Nucleus accumbens (tissue), 56 donors: ENCODE measurements around the gene ADAMTS20.
A peak's percentile ranks its signal among the peaks of the same experiment; 100 is the strongest.

Experiments
- DNase-seq, 56 donors: peaks; one replicate each; lab custom pipeline; 2025; lab: John Stamatoyannopoulos, UW

The ADAMTS20 gene

DNA sequence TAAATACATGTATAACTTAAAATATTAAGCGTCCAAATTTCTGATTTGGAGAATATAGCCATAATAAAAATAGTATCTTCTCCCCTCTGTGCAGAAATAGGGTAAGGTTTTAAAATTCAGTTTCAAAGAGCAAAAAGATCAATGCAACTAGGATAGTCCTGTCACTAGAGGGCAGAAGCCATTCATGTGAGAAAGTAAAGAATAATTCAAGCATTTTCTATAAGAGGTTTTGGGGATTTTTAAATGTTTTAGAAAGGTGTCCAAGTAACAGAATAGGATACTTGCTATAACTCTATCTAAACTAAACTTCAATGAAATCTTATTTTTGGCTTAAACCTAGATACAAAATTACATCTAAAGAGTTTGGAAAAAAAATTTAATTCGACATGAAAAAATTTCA is 50.3 kb downstream of the ADAMTS20 start:
- DNase-seq, result no peak

DNA sequence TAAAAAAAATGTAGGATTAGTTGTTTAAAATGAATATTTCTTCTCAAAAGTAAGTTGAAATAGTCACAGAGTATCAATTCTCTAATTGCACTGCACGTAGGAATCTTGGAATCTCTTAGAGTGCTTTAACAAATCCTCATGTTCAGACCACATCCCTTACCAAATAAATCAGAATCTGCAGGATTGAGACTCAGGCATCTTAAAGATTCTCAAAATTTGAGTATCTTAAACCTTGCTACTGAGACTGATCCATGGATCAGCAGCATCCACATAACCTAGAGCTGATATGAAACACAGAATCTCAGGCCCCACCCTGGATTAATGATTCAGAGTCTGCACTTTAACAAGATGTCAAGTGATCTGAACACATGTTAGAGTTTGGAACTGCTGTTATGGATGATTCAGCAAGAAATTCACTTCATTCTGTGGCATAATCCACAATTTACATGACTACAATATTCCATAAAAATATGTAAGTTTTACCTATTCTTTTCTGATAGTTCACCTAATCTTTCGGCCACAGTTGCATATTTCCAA is 58.7 kb downstream of the ADAMTS20 start:
- DNase-seq, result peak in 1 of 56 donors; percentile 3

DNA sequence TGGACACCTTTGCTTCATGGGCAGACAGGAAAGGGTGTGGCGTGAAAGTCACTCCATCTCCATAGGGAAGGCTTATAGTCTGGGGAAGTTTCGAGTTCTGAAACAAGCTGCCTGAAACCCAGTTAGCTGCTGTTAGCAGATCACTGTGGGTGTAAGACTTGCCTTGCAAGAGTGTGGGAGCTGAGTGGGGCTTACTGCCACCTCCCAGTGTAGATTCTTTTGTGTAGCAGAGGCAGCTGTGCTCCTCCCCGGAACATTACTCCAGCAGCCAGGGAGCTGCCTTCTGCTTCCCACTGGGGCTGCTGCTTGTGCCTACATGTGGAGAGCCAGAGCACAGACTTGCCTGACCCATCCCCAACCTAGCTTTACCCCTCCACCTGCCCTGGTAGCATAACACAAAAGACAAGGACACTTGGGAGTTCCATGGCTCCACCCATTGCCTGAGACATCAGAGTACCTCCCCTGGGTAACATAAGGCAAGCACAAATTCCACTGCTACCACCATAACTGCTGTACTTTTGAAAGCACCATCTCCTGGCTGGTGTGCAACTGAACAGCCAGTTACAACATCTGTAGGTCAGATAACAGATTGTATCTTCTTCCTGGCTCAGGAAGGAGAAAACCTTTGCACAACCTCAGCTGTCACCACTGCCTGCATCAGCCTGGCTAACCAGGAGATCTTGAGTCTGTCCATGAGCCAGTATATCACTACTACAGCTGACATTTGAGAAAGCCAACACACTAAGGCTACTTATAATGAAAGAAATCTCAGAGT is 69.5 kb downstream of the ADAMTS20 start:
- DNase-seq, result peak in 8 of 56 donors; percentile 1 to 30 (median 24)

DNA sequence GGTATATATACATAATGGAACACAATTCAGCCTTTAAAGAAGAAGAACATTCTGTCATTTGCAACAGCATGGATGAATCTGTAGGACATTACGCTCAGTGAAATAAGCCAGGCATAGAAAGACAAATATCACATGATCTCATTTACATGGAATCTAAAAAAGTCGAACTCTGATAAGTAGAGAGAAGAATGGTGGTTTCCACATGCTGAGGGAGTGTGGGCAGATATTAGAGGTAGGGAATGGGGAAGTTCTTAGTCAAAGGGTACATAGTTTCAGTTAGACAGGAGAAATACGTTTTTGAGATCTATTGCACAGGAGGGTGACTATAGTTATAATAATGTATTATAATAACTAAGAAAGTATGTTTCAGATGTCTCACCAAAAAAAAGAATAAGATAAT is 71.4 kb downstream of the ADAMTS20 start:
- DNase-seq, result no peak

DNA sequence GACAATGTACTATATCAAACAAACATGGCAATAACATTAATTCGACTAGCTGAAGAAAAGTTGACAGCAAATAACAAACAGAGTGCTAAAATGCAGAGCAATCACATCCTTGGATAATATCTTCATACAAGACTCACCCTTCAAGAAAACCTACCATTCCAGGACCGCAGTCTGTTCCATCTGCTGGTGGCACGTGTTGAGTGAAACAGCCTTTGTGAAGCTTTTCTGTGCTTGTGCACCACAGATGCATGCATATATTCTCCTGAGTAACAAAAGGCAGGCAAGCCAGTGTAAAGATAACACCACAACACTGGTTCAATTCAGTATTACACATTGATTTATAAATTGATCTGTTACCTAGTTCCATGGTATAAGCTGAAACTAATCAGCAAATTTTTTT is 89.3 kb downstream of the ADAMTS20 start:
- no peak for DNase-seq

DNA sequence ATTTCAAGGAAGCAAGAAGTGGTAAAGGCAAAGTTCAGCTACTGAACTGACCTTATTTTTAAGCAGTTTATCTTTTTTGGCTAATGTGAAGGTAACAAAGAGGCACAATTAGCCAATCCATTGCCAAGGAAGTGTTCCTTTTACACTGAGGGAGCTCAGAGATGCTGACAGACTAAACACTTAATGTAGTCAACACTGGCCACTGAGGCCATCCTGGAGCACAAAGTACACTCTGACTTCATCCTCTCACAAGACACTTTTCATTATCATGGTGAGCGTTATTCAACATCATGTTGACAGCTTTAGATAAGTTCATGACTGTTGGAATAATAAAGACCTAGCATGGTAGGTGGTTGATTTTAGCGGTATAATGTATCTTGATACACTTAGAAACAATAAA is 89.9 kb downstream of the ADAMTS20 start:
- no peak for DNase-seq

DNA sequence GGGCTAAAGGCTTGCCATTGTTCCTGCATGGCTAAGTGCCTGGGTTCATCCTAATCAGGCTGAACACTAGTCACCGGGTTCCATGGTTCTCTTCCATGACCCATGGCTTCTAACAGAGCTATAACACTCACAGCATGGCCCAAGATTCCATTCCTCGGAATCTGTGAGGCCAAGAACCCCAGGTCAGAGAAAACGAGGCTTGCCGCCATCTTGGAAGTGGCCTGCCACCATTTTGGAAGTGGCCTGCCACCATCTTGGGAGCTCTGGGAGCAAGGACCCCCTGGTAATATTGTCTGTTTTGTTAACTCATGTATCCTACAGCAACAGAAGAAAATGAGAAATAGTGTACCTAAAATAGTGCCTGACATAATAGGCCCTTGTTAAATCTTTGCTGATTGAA is 92.7 kb downstream of the ADAMTS20 start:
- DNase-seq, result no peak

DNA sequence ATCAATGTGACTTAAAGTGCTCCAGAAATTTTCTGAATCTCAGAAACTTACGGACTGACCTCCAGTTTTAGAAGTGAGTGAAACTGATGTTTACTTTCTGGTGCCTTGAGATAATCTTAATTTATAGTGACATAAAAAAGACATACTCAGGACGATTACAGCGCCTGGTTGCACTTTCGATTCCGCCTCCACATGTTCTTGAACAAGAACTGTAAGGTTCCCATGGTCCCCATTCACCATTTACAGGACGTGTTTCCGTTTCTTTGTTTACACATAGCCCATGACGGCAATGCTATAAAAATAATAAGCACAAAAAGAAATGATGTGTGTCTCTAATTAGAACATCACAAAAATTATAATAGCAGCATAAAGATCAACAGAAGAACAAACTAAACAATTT is 98.2 kb downstream of the ADAMTS20 start:
- DNase-seq, result no peak

DNA sequence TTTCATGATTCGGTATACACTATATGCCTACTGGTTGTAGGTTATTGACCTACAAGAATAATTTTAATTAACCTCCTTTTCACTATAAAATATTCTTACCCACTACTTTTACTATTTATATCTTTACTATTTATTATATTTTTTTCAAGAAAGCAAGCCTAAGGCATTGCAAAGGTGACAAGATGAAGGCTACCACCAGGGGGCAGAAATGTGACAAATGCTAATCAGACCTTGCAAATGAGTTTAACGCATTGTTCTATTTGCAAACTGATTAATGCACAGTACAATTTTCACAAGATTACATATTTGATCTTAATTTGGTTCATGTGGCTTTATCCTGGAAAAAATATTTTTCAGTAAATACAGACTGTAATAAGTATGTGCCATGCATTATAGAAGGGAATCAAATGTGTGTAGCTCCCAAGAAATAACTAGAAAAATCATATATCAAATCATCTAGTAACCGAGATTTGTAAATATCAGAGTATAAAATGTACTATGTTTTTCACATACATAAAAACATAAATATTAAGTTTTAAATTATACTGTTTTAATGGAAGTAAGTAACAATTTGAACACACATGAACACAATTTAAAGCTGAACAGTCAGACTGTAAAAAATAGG is 107.0 kb downstream of the ADAMTS20 start:
- DNase-seq, result peak in 30 of 56 donors; percentile 0 to 74 (median 11)

DNA sequence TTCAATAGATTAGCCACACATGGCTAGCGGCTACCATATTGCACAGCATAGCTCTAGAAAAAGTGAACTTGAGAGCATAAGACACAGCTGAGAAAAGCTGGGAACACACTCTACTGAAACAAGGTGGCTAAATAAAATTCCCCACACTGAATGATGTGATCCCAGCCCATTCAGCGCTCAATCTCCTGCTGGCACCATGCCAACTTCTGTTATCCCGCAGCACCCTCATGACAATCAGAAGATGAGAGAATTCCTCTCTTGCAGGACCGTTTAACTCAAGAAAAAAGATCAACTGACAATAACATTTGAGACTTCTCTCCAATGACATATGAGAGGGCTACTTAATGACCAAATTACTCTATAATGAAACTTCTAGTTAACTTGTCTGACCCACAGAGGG is 115.4 kb downstream of the ADAMTS20 start:
- no peak for DNase-seq

DNA sequence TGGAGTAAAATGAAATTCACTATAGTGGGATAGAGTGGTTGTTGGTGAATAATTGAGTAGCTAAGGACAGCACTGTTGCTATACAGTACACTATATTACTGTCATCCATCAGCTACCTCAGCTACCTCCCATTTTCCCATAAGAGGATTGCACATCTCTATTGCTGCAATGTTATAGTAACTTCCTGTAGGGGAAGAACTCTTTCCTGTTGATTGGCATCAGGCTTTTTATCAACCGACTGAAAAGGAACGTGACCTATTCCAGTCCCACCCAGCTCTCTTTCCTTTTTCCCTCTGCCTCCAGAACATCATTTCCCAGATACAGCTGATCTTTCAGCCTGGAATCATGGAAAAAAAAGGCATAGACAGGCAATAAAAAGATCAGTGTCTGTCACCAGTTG is 117.4 kb downstream of the ADAMTS20 start:
- no peak for DNase-seq

DNA sequence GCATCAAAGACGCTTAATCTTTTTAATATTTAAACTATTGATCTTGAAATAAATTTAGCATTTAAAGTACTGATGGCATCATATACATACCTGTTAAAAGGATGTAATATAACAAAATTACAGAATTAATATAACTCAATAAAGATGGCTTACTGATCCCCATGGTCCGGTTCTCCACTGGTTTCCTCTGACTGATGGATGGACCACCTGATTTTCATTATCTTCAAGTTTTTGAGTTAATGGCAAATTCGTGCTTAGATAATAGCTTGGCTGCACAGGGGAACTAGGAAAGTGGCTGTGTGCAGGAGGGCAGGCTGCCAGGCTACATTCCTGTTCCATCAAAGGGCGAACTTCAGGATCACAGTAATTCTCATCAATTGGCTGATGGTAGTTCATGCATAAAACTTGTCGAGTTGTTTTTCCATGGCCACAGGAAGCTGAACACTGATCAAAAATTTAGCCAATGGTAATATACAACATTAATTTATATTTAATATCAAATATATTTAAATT is 123.9 kb downstream of the ADAMTS20 start:
- DNase-seq, result no peak

DNA sequence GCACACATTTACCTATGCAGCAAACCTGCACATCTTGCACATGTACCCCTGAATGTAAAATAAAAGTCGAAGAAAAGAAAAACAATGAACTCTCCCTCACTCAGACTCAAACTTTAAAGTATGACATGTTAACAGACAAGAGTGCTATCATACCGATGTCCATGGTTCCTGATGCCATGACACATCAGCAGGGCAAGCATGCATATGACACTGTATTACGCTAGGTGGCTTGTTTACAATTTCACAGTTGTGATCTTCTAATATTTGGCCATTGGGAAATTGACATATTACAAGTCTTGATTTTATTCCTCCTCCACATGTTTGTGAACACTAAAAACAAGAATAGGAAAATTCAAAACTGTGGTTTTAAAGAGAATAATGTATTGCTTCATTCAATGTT is 126.6 kb downstream of the ADAMTS20 start:
- DNase-seq, result no peak

DNA sequence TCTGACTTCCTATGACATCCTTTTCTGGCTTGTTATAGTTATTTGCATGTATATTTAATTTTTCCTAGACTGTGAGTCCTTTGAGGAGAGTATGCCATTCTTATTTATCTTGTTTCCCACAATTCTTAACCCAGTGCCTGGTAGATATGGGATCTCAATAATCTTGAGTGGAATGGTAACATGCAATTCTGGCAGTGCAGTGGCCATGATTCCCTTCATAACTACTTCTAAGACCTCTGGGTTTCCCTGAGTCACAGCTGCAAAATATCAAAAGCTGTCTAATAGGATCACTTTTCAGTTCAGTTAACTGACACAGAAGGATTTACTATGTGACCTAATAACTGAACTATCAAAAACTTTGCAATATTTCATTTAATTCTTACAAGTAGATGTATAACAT is 135.0 kb downstream of the ADAMTS20 start:
- DNase-seq, result no peak

DNA sequence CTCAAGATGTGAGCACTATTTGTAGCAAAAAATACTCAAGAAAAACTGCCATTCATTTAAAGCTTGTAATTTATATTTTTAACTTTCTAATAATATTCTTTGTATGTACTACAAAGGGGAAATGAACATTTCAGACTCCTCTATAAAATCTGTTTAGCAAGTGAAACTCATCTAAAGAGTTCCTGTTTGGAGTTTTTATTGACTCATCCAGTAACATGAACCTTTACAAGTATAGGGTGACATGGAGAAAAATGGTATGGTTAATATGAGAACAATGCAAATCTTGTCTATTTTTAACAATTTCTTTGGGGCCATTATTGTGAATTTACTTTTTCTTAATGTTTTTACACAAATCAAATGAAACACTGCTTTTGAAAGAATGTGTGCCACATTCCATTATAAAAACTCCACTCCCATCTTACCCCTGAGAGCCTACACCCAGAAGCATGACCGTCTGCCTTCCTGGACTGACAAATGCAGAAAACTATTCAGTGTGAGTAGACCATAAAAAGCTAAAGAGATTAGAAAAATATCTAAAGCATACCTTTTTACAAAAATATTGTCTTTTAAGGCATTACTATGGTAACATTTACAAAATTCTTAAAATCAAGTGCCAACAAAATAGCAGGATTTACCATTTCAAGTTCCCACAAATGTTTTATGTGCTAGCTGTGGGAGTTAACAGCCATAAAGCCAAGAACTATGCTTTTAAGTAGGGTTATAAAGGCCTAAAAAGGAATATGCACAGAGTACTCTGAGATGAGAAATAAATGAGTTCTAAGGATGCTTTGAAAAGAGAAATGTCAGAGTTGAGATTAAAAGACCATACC is 144.0 kb downstream of the ADAMTS20 start:
- DNase-seq, result no peak

DNA sequence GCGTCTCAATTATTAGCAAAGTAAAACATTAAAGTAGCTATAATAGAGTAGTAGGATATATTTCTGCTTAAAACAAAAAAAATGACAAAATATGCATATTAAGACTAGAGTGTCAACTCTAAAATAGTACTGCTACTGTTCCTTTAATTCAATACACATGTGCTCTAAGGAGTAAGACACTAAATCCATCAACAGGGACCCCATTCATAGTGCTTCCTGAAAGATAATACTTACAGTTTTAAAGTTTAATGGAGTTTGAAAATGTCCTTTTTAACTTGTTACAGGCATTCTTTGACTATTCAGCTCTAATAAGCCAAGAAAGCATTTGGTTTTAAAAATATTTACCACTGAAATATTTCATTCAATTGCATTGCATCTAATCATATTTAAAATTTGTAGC is 145.2 kb downstream of the ADAMTS20 start:
- DNase-seq, result no peak

DNA sequence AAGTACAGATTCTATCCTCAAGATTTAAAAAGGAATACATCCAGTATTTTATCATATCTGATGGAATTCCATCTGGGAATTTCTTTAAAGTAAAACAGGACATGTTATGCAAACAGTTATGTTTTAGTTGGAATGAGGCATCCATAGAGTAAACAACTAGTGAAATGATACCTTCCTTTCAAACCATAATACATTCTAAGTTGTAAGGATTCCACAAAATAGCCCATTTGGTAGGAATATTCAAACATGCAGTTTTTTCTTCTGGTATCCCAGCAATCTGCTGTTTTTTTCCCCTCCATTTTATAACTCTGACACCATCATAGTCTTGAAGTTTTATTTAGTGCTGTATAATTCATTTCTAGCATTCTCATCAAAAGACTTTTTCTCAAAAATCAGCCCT is 149.6 kb downstream of the ADAMTS20 start:
- DNase-seq, result no peak

DNA sequence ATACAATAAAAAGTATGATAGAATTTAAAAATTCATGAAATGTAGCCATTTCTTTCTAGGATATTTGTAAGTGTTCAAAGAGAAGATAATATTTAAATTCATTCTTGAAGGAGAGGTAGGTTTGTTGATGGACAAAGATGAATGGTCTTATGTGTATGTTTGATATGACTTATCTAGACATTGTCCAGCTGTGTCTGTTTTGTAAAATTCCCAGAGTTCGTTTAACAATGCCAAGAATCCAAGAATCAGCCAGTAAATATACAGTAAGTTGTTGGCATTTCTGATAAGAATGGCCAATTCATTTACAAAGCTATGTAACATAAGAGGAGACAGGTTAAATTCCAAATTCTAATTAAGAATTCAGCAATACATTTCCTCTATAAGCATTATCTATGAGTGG is 150.9 kb downstream of the ADAMTS20 start:
- DNase-seq, result no peak

DNA sequence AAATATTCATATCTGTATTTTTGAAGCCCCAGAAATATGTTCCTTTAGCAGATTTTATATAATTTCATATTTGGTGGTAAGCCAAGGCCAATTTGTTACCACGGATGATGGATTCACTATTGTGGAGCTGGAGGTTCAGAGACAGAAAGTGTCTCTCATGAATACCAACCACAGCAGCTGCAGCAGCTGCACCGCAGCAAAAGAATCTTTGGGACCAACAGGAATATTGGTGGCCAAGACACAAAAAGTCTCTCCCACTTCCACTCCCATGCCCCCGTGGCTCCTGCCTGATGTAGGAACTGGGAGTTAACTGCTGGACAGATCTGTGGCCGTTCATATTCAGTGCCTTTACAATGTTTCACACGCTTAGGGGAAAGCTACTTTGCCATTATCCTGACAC is 155.3 kb downstream of the ADAMTS20 start:
- DNase-seq, result no peak

DNA sequence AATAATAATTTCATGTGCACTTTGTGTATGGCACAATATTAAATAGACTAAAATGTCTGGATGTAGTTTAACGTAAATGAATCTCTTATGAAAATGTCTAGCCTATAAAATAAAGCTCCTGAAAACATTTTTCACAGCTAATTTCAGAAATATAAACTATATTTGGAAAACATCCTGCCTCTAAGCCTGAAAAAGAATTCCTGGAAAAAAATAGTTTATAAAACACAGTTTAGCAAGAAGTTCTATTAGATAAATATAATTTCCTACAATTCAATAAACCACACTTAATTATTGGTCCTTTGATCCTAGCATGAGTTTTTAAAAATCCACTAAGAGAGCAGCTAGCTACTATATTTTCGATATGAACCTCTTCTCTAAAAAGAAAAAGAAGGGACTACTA is 159.9 kb downstream of the ADAMTS20 start:
- no peak for DNase-seq

DNA sequence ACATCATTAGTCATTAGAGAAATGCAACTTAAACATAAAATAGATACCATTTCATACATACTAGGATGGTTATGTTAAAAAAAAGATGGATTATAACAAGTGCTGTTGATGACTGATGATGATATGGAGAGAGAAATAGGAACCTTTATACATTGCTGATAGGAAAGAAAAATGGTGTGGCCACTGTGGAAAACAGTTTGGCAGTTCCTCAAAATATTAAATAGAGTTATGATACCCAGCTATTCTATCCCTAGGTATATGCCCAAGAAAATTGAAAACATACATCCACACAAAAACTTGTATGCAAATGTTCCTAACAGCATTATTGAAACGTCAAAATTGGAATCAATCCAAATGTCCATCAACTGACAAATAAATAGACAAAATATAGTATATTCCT is 170.1 kb downstream of the ADAMTS20 start:
- DNase-seq, result no peak
